Measurements from ENCODE around the gene TUT1.
A peak's percentile ranks its signal among the peaks of the same experiment; 100 is the strongest.

The TUT1 gene

DNA sequence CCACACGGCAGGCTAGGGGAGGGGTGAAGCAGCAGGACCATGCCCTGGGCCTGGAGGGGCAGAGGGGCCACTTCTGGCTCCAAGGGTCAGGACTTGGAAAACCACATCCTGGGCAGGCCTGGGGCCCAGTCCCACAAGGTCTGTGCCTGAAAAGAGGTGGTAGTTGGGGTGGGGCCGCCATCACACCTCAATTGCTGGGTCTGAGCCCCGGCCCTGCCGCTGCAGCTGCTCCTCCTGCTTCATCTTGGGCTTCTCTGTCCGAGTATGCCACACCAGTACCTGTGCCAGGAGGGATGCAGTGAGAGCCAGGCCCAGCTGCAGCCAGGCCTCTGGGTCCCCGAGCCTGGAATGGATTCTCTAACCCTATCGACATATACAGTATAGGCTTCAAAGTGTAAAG is 24.2 kb upstream of the TUT1 start:
- Histone ChIP-seq H3K79me2 (ENCODE audit: insufficient read depth, low read length) (peaks cover 21% of the 10 kb centered on the region), H3K9me2 (replicated peaks; ENCODE audit: insufficient read depth, low read length) (no peaks in the 10 kb centered on the region), H3K27me3 (ENCODE audit: low read length) (no peaks in the 10 kb centered on the region), H4K20me1 (ENCODE audit: low read depth, low read length) (no peaks in the 10 kb centered on the region), H3F3A (ENCODE audit: insufficient read depth) (peaks cover 14% of the 10 kb centered on the region), H3K4me3 (ENCODE audit: insufficient read depth, low read length, poor library complexity, severe bottlenecking) (no peak overlapping the region), H3K4me2 (ENCODE audit: low read depth, low read length, poor library complexity, severe bottlenecking) (no peak overlapping the region), H3K9me3 (ENCODE audit: insufficient read depth, low read length) (no peaks in the 10 kb centered on the region), H2AFZ (ENCODE audit: low read depth, low read length, severe bottlenecking) (no peak overlapping the region), H3K27ac (ENCODE audit: low read depth, low read length) (no peak overlapping the region), H3K36me3 (ENCODE audit: low read length) (no peaks in the 10 kb centered on the region), H3K9ac (ENCODE audit: low read length) (no peak overlapping the region)
- TF ChIP-seq, protein P1, sequence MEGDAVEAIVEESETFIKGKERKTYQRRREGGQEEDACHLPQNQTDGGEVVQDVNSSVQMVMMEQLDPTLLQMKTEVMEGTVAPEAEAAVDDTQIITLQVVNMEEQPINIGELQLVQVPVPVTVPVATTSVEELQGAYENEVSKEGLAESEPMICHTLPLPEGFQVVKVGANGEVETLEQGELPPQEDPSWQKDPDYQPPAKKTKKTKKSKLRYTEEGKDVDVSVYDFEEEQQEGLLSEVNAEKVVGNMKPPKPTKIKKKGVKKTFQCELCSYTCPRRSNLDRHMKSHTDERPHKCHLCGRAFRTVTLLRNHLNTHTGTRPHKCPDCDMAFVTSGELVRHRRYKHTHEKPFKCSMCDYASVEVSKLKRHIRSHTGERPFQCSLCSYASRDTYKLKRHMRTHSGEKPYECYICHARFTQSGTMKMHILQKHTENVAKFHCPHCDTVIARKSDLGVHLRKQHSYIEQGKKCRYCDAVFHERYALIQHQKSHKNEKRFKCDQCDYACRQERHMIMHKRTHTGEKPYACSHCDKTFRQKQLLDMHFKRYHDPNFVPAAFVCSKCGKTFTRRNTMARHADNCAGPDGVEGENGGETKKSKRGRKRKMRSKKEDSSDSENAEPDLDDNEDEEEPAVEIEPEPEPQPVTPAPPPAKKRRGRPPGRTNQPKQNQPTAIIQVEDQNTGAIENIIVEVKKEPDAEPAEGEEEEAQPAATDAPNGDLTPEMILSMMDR (IDR thresholded peaks at IDR 0.05; ENCODE audit: insufficient read depth, low read length, poor library complexity, severe bottlenecking): no peak
- TF ChIP-seq EZH2phosphoT487 (conservative IDR thresholded peaks at IDR 0.05; ENCODE audit: low read length): no peak

DNA sequence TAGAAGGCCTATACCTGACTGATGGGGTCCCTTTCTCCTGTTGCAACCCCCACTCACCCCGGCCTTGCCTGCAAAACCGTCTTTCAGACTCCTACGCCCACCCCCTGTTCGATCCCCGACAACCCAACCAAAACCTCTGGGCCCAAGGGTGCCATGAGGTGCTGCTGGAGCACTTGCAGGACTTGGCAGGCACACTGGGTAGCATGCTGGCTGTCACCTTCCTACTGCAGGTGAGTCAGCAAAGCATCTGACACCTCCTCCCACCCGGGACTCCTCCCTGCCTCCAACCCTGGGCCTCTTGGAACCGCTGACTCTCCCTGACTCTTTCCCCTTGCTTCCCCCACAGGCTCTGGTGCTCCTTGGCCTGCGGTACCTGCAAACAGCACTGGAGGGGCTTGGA is 23.0 kb upstream of the TUT1 start:
- Histone ChIP-seq H3K4me3 (ENCODE audit: insufficient read depth, low read length, poor library complexity, severe bottlenecking) (no peak overlapping the region), H3K9me2 (replicated peaks; ENCODE audit: insufficient read depth, low read length) (no peaks in the 10 kb centered on the region), H3K36me3 (ENCODE audit: low read length) (no peaks in the 10 kb centered on the region), H3K9me3 (ENCODE audit: insufficient read depth, low read length) (no peaks in the 10 kb centered on the region), H4K20me1 (ENCODE audit: low read depth, low read length) (no peaks in the 10 kb centered on the region), H3F3A (ENCODE audit: insufficient read depth) (peaks cover 14% of the 10 kb centered on the region), H2AFZ (ENCODE audit: low read depth, low read length, severe bottlenecking) (no peak overlapping the region), H3K4me2 (ENCODE audit: low read depth, low read length, poor library complexity, severe bottlenecking) (no peak overlapping the region), H3K79me2 (ENCODE audit: insufficient read depth, low read length) (peaks cover 15% of the 10 kb centered on the region; the same call in 1 of the 2 replicates), H3K27me3 (ENCODE audit: low read length) (no peaks in the 10 kb centered on the region), H3K9ac (ENCODE audit: low read length) (no peak overlapping the region), H3K27ac (ENCODE audit: low read depth, low read length) (no peak overlapping the region)
- TF ChIP-seq, protein P1 (IDR thresholded peaks at IDR 0.05; ENCODE audit: insufficient read depth, low read length, poor library complexity, severe bottlenecking): no peak
- no peak for TF ChIP-seq EZH2phosphoT487 (conservative IDR thresholded peaks at IDR 0.05; ENCODE audit: low read length)

DNA sequence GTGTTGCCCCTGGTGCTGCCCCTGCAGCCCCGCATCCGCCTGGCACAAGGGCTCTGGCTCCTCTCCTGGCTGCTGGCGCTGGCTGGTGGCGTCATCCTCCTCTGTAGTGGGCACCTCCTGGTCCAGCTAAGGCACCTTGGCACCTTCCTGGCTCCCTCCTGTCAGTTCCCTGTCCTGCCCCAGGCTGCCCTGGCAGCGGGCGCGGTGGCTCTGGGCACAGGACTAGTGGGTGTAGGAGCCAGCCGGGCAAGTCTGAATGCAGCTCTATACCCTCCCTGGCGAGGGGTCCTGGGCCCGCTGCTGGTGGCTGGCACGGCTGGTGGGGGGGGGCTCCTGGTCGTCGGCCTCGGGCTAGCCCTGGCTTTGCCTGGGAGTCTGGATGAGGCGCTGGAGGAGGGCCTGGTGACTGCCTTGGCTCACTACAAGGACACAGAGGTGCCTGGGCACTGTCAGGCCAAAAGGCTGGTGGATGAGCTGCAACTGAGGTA is 22.0 kb upstream of the TUT1 start:
- no peak overlapping the region for H3K9ac ChIP-seq (ENCODE audit: low read length)
- H4K20me1 ChIP-seq (ENCODE audit: low read depth, low read length): no peaks in the 10 kb centered on the region
- H3K4me2 ChIP-seq (ENCODE audit: low read depth, low read length, poor library complexity, severe bottlenecking): no peak overlapping the region
- no peaks in the 10 kb centered on the region for H3K36me3 ChIP-seq (ENCODE audit: low read length)
- no peak overlapping the region for H3K4me3 ChIP-seq (ENCODE audit: insufficient read depth, low read length, poor library complexity, severe bottlenecking)
- no peaks in the 10 kb centered on the region for H3K9me2 ChIP-seq (replicated peaks; ENCODE audit: insufficient read depth, low read length)
- H3K27me3 ChIP-seq (ENCODE audit: low read length): no peaks in the 10 kb centered on the region
- H2AFZ ChIP-seq (ENCODE audit: low read depth, low read length, severe bottlenecking): no peak overlapping the region
- H3F3A ChIP-seq (ENCODE audit: insufficient read depth): peaks cover 14% of the 10 kb centered on the region
- peaks cover 12% of the 10 kb centered on the region; the same call in 1 of the 2 replicates for H3K79me2 ChIP-seq (ENCODE audit: insufficient read depth, low read length)
- H3K27ac ChIP-seq (ENCODE audit: low read depth, low read length): peak overlapping the region; percentile 88
- TF ChIP-seq, protein P1 (IDR thresholded peaks at IDR 0.05; ENCODE audit: insufficient read depth, low read length, poor library complexity, severe bottlenecking): no peak
- TF ChIP-seq EZH2phosphoT487 (conservative IDR thresholded peaks at IDR 0.05; ENCODE audit: low read length): no peak
- H3K9me3 ChIP-seq (ENCODE audit: insufficient read depth, low read length): no peaks in the 10 kb centered on the region
